Mesendoderm (in vitro differentiated cells): ENCODE results near the gene RBM47. TPM values are rescaled to one million over a fixed set of nuclear protein-coding genes. Genes with fewer than 3 reads are reported as not detected.

ENCODE experiments used
- small RNA-seq: library from polyadenylated mRNA; stranded (forward); fragments of <200 nt; extraction: miRNeasy Mini kit (QIAGEN cat#:217004); gene quantifications from one replicate; pipeline ENCODE3, GENCODE V24; 2013; ENCODE audit not compliant: insufficient read depth

The RBM47 gene

Small RNA genes lying within 50 kb of the gene (small RNA-seq; reads per million reads assigned to genes)
- gene AC098869.1 (not detected), gene MIR4802 (16.5 reads per million, percentile 90 among the genes with 10 or more reads in this experiment), gene RNU7-74P (not detected)
